ENCODE results near the gene ATP1A3.

ATP1A3 gene

GRCh38 chr19:41922585-41922984 is 71.4 kb downstream of the ATP1A3 start:
- Histone ChIP-seq H3K27ac (ENCODE audit: poor library complexity, severe bottlenecking) (no peak overlapping the region), H3K9me3 (ENCODE audit: severe bottlenecking) (no peaks in the 10 kb centered on the region), H3K27me3 (ENCODE audit: insufficient read depth, poor library complexity, severe bottlenecking) (peaks cover 61% of the 10 kb centered on the region), H3K4me1 (ENCODE audit: insufficient read depth, poor library complexity, severe bottlenecking) (no peaks in the 10 kb centered on the region), H3K36me3 (ENCODE audit: low read depth) (no peaks in the 10 kb centered on the region), H3K4me3 (ENCODE audit: severe bottlenecking) (no peak overlapping the region)
- no peak for ATAC-seq (ENCODE audit: low read depth)
- no peak for DNase-seq (ENCODE audit: low spot score)
- TF ChIP-seq CTCF (IDR thresholded peaks at IDR 0.05; ENCODE audit: poor library complexity, severe bottlenecking) = no peak

GRCh38 chr19:41921577-41922576 is 72.2 kb downstream of the ATP1A3 start:
- peaks cover 59% of the 10 kb centered on the region for H3K27me3 ChIP-seq (ENCODE audit: insufficient read depth, poor library complexity, severe bottlenecking)

GRCh38 chr19:41920882-41921576 is 73.0 kb downstream of the ATP1A3 start:
- H3K9me3 ChIP-seq (ENCODE audit: severe bottlenecking) = no peaks in the 10 kb centered on the region
- no peaks in the 10 kb centered on the region for H3K36me3 ChIP-seq (ENCODE audit: low read depth)
- ATAC-seq (ENCODE audit: low read depth) (no peak), DNase-seq (ENCODE audit: low spot score) (no peak)
- no peaks in the 10 kb centered on the region for H3K4me1 ChIP-seq (ENCODE audit: insufficient read depth, poor library complexity, severe bottlenecking)
- peaks cover 61% of the 10 kb centered on the region for H3K27me3 ChIP-seq (ENCODE audit: insufficient read depth, poor library complexity, severe bottlenecking)
- no peak for TF ChIP-seq CTCF (IDR thresholded peaks at IDR 0.05; ENCODE audit: poor library complexity, severe bottlenecking)
- no peak overlapping the region for H3K4me3 ChIP-seq (ENCODE audit: severe bottlenecking)
- no peak overlapping the region for H3K27ac ChIP-seq (ENCODE audit: poor library complexity, severe bottlenecking)

More at GRCh38 chr19:41921577-41922576, 72.2 kb downstream of the ATP1A3 start:
- Histone ChIP-seq H3K4me1 (ENCODE audit: insufficient read depth, poor library complexity, severe bottlenecking) (no peaks in the 10 kb centered on the region), H3K4me3 (ENCODE audit: severe bottlenecking) (no peak overlapping the region), H3K36me3 (ENCODE audit: low read depth) (no peaks in the 10 kb centered on the region), H3K27ac (ENCODE audit: poor library complexity, severe bottlenecking) (no peak overlapping the region), H3K9me3 (ENCODE audit: severe bottlenecking) (no peaks in the 10 kb centered on the region)
- ATAC-seq (ENCODE audit: low read depth) = no peak
- DNase-seq (ENCODE audit: low spot score) = no peak
- no peak for TF ChIP-seq CTCF (IDR thresholded peaks at IDR 0.05; ENCODE audit: poor library complexity, severe bottlenecking)

- no peak for ATAC-seq (ENCODE audit: low read depth)
- H3K27me3 ChIP-seq (ENCODE audit: insufficient read depth, poor library complexity, severe bottlenecking) = peaks cover 61% of the 10 kb centered on the region
- no peak overlapping the region for H3K27ac ChIP-seq (ENCODE audit: poor library complexity, severe bottlenecking)
- H3K9me3 ChIP-seq (ENCODE audit: severe bottlenecking) = no peaks in the 10 kb centered on the region
- no peak overlapping the region for H3K4me3 ChIP-seq (ENCODE audit: severe bottlenecking)
- DNase-seq (ENCODE audit: low spot score) = no peak
- H3K4me1 ChIP-seq (ENCODE audit: insufficient read depth, poor library complexity, severe bottlenecking) = no peaks in the 10 kb centered on the region
- no peak for TF ChIP-seq CTCF (IDR thresholded peaks at IDR 0.05; ENCODE audit: poor library complexity, severe bottlenecking)
- H3K36me3 ChIP-seq (ENCODE audit: low read depth) = no peaks in the 10 kb centered on the region
Observed at GRCh38 chr19:41919948-41920712, 73.9 kb downstream of the ATP1A3 start.
